Fibroblast of lung (primary cell): Measurements from ENCODE around the gene HAND1. TPM values are rescaled to one million over a fixed set of nuclear protein-coding genes. Genes with fewer than 3 reads are reported as not detected.

Experiments used
- DNase-seq, 2 donors: peaks; one replicate each; pipeline versions ENCODE4 v3.0.0 to v3.0.0-alpha.2; 2010; ENCODE audit warnings: low read depth in 2 of 2
- H2AFZ ChIP-seq: 2 replicates; pipeline ENCODE4 v1.5.1; 2012; ENCODE audit warnings: low read length, control low read depth, inconsistent platforms
- H3K27ac ChIP-seq: 2 replicates; pipeline ENCODE4 v1.5.1; 2011; ENCODE audit warnings: low read length, control low read depth; ENCODE audit not compliant: insufficient read depth
- H3K27me3 ChIP-seq: 2 replicates; pipeline ENCODE4 v1.5.1; 2011; ENCODE audit warnings: mild to moderate bottlenecking, low read length; ENCODE audit not compliant: control insufficient read depth, insufficient read depth
- H3K36me3 ChIP-seq: 2 replicates; pipeline ENCODE4 v1.5.1; 2011; ENCODE audit warnings: low read length; ENCODE audit not compliant: control insufficient read depth, insufficient read depth
- H3K4me1 ChIP-seq: 2 replicates; pipeline ENCODE4 v1.5.1; 2011; ENCODE audit warnings: low read length; ENCODE audit not compliant: control insufficient read depth, insufficient read depth; ENCODE audit errors: extremely low read depth
- H3K4me2 ChIP-seq: 2 replicates; pipeline ENCODE4 v1.5.1; 2011; ENCODE audit warnings: low read length, control low read depth; ENCODE audit not compliant: insufficient read depth; ENCODE audit errors: extremely low read depth
- H3K4me3 ChIP-seq, 4 experiments: fragments of 200-600 bp in 1 of 4; sonication (generic) in 1 of 4; replicated peaks in 1 of 4; 2 replicates each; pipeline ENCODE4 v1.5.1; 2011 to 2016; ENCODE audit warnings: low read length in 4 of 4, low read depth in 3 of 4, mild to moderate bottlenecking in 3 of 4, control low read depth in 2 of 4, inconsistent platforms in 1 of 4, mixed read lengths in 1 of 4; ENCODE audit not compliant: insufficient read depth in 1 of 4; ENCODE audit errors: control extremely low read depth in 1 of 4
- H3K79me2 ChIP-seq: 2 replicates; pipeline ENCODE4 v1.5.1; 2012; ENCODE audit warnings: mild to moderate bottlenecking, low read length, inconsistent platforms; ENCODE audit not compliant: control insufficient read depth, insufficient read depth
- H3K9ac ChIP-seq: 2 replicates; pipeline ENCODE4 v1.5.1; 2011; ENCODE audit warnings: mild to moderate bottlenecking, low read length, control low read depth; ENCODE audit not compliant: insufficient read depth
- H3K9me3 ChIP-seq: 2 replicates; pipeline ENCODE4 v1.5.1; 2012; ENCODE audit warnings: low read depth, low read length; ENCODE audit not compliant: control insufficient read depth, insufficient read depth
- H4K20me1 ChIP-seq: 2 replicates; pipeline ENCODE4 v1.5.1; 2011; ENCODE audit warnings: low read length; ENCODE audit not compliant: control insufficient read depth, insufficient read depth; ENCODE audit errors: extremely low read depth
- EZH2 ChIP-seq: IDR thresholded peaks from 2 replicates; pipeline ENCODE4 v1.5.1; 2012; ENCODE audit warnings: low read length, control low read depth, mild to moderate bottlenecking; ENCODE audit errors: missing control alignments
- polyA plus RNA-seq, 2 donors: library from polyadenylated mRNA; depleted of rRNA in 1 of 2; stranded (reverse) in 1 of 2; unstranded in 1 of 2; fragments of >200 nt; gene quantifications; 2 replicates each; pipeline ENCODE4 v1.2.1, GENCODE V29; 2011 to 2012; ENCODE audit warnings: missing spikeins in 1 of 2
- total RNA-seq: library from RNA; depleted of rRNA; stranded (reverse); fragments of >200 nt; gene quantifications from 2 replicates; pipeline ENCODE4 v1.2.1, GENCODE V29; 2014
- TF ChIP-seq, protein P1 (sequence below), 2 donors: IDR thresholded peaks in 1 of 2; conservative IDR thresholded peaks in 1 of 2; 1 replicate in 1 of 2; 2 replicates in 1 of 2; pipeline ENCODE4 v1.5.1; 2011 to 2012; ENCODE audit warnings: low read length in 2 of 2, control low read depth in 1 of 2, inconsistent platforms in 1 of 2, low read depth in 1 of 2, mild to moderate bottlenecking in 1 of 2

HAND1 gene
- total and polyA plus RNA-seq, 2 donors (not counting 1 experiment from before 2014, with no cell fraction given) = not detected

DNA sequence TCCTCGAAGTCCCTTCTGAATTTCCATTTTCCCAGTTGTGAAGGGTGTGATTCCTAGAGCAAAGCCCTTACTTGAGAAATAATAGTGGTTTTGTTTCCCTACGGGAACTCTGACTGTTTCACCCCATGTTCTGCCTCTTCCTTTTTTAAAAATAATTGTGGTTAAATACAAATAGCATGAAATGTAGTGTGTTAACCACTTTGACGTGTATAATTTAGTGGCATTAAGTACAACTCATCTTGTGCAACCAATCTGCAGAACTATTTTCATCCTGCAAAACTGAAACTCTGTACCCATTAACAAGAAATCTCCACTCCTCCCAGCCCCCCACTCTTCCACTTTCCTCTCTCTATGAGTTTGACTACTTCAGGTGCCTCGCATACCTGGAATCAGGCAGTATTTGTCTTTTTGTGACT lies 35.6 kb upstream of the HAND1 start:
- no peak for TF ChIP-seq EZH2
- TF ChIP-seq, protein P1, sequence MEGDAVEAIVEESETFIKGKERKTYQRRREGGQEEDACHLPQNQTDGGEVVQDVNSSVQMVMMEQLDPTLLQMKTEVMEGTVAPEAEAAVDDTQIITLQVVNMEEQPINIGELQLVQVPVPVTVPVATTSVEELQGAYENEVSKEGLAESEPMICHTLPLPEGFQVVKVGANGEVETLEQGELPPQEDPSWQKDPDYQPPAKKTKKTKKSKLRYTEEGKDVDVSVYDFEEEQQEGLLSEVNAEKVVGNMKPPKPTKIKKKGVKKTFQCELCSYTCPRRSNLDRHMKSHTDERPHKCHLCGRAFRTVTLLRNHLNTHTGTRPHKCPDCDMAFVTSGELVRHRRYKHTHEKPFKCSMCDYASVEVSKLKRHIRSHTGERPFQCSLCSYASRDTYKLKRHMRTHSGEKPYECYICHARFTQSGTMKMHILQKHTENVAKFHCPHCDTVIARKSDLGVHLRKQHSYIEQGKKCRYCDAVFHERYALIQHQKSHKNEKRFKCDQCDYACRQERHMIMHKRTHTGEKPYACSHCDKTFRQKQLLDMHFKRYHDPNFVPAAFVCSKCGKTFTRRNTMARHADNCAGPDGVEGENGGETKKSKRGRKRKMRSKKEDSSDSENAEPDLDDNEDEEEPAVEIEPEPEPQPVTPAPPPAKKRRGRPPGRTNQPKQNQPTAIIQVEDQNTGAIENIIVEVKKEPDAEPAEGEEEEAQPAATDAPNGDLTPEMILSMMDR (conservative IDR thresholded peaks at IDR 0.05 in 1 of 2, IDR thresholded peaks at IDR 0.05 in 1 of 2; ENCODE audit: low read depth in 1 of 2, low read length in 2 of 2) = no peak
- Histone ChIP-seq H3K79me2 (no peaks in the 10 kb centered on the region), H4K20me1 (no peaks in the 10 kb centered on the region), H3K4me2 (no peak overlapping the region), H3K27me3 (peaks cover 5% of the 10 kb centered on the region), H2AFZ (no peak overlapping the region), H3K9me3 (no peaks in the 10 kb centered on the region), H3K9ac (no peak overlapping the region), H3K27ac (no peak overlapping the region), H3K4me3 (no peak overlapping the region), H3K36me3 (no peaks in the 10 kb centered on the region), H3K4me1 (no peaks in the 10 kb centered on the region)
- DNase-seq = peak; percentile 43 to 44

DNA sequence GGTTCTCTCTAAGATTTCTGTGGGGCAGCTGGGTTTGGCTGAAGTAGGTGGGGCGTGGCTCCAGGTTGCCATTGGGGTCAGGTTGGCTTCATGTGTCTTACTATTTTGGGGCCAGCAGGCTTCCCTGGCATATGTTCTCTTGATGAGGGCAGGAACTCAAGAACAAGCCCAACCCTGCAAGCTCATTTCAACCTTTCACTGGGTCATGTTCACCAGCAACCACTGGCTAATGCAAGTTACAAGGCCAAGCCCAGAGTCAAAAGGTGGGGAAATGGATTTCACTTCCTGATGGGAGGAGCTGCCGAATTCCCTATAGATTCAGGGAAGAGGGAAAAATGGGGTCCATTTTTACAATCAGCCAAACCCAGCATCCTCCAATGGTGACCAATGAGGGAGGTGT lies 34.0 kb upstream of the HAND1 start:
- TF ChIP-seq, protein P1 (conservative IDR thresholded peaks at IDR 0.05 in 1 of 2, IDR thresholded peaks at IDR 0.05 in 1 of 2; ENCODE audit: low read depth in 1 of 2, low read length in 2 of 2) = no peak
- no peak for TF ChIP-seq EZH2
- H3K79me2 ChIP-seq = no peaks in the 10 kb centered on the region
- DNase-seq = no peak
- no peaks in the 10 kb centered on the region for H3K9me3 ChIP-seq
- no peak overlapping the region for H3K4me3 ChIP-seq
- H3K27ac ChIP-seq = no peak overlapping the region
- H3K4me2 ChIP-seq = no peak overlapping the region
- H3K27me3 ChIP-seq = peaks cover 5% of the 10 kb centered on the region
- H2AFZ ChIP-seq = no peak overlapping the region
- no peaks in the 10 kb centered on the region for H4K20me1 ChIP-seq
- H3K4me1 ChIP-seq = no peaks in the 10 kb centered on the region
- H3K36me3 ChIP-seq = no peaks in the 10 kb centered on the region
- no peak overlapping the region for H3K9ac ChIP-seq

DNA sequence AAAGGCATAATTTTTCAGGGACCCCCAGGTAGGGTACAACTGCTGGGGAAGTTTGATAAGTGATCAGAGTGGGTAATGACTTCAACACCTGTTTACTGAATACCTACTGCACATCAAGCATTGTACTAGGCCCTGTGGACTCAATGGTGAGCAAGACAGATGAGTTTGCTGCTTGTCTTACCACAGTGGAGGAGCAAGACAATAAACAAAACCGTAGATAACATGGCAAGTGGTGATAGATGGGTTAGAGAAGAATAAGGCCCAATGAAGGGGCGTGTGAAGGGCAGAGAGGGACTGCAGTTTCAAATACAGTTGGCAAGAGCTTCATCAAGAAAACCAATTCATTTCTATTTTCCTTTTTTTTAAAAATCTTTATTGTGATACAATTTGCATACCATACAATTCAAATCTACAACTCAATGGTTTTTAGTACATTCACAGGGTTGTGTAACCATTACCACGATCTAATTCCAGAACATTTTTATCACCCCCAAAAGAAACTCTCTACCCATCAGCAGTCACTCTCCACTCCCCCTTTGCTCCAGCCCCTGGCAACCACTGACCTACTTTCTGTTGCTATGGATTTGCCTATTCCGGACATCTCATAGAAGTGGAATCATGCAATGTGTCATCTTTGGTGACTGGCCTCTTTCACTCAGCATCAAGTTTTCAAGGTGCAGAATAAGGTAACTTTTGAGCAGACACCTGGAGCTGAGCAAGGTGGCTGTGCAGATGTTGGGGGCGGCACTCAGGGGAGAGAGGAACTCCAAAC lies 31.9 kb upstream of the HAND1 start:
- no peaks in the 10 kb centered on the region for H3K79me2 ChIP-seq
- no peaks in the 10 kb centered on the region for H3K4me1 ChIP-seq
- H2AFZ ChIP-seq = no peak overlapping the region
- no peaks in the 10 kb centered on the region for H3K9me3 ChIP-seq
- H3K27me3 ChIP-seq = peaks cover 9% of the 10 kb centered on the region
- no peak overlapping the region for H3K9ac ChIP-seq
- H3K36me3 ChIP-seq = no peaks in the 10 kb centered on the region
- H3K4me2 ChIP-seq = no peak overlapping the region
- H3K27ac ChIP-seq = no peak overlapping the region
- no peak for DNase-seq
- H4K20me1 ChIP-seq = no peaks in the 10 kb centered on the region
- H3K4me3 ChIP-seq = no peak overlapping the region
- TF ChIP-seq, protein P1 (conservative IDR thresholded peaks at IDR 0.05 in 1 of 2, IDR thresholded peaks at IDR 0.05 in 1 of 2; ENCODE audit: low read depth in 1 of 2, low read length in 2 of 2) = no peak
- TF ChIP-seq EZH2 = no peak
